ENCODE results near the gene NSA2.

Gene NSA2

GRCh38 chr5:74822288-74822687, 55.2 kb downstream of the NSA2 start:
- DNase-seq: no peak

GRCh38 chr5:74829413-74829812, 62.4 kb downstream of the NSA2 start:
- DNase-seq: no peak

Data from NCI-H1092 (cell line).